Tibial artery (tissue), 4 donors: ENCODE measurements around the gene ZNF444.
A peak's percentile ranks its signal among the peaks of the same experiment; 100 is the strongest.
"Not testable (repeated sequence)": the region's sequence is repeated elsewhere in the genome, so short reads cannot be mapped to it uniquely, and the experiment has no call there.

Experiments
- DNase-seq, 2 donors: peaks; one replicate each; pipeline ENCODE4 v3.0.0-alpha.2; 2019
- H3K27ac ChIP-seq, 2 donors: fragments of 200-600 bp; sonication (generic) in 1 of 2; 1 replicate in 1 of 2; 2 replicates in 1 of 2; pipeline ENCODE4 v1.5.1; 2018 to 2019; ENCODE audit warnings: mild to moderate bottlenecking in 1 of 2
- H3K27me3 ChIP-seq, 2 donors: fragments of 200-600 bp; sonication (generic) in 1 of 2; one replicate each; pipeline versions ENCODE4 v1.5.1 to v1.6.0; 2016 to 2019
- H3K36me3 ChIP-seq, 3 donors: fragments of 200-600 bp; sonication (generic) in 2 of 3; one replicate each; pipeline ENCODE4 v1.5.1; 2016 to 2019; ENCODE audit warnings: mild to moderate bottlenecking in 2 of 3
- H3K4me1 ChIP-seq, 4 donors: fragments of 200-600 bp; sonication (generic) in 2 of 4; 1 replicate in 3 of 4; 2 replicates in 1 of 4; pipeline ENCODE4 v1.5.1; 2016 to 2019
- H3K4me3 ChIP-seq, 2 donors: fragments of 200-600 bp; sonication (generic) in 1 of 2; 1 replicate in 1 of 2; 2 replicates in 1 of 2; pipeline ENCODE4 v1.5.1; 2018 to 2019; ENCODE audit warnings: mild to moderate bottlenecking in 2 of 2
- H3K9me3 ChIP-seq, 3 donors: fragments of 200-600 bp; sonication (generic) in 1 of 3; one replicate each; pipeline ENCODE4 v1.5.1; 2016 to 2019
- intact Hi-C: fragments of 100-400 bp; cut with DNase I; formaldehyde crosslinking; loops from one replicate; pipeline ENCODE4 v1.15.0; 2023; ENCODE audit warnings: low total_unique reads
- TF ChIP-seq, protein P1 (sequence below), 2 experiments: fragments of 200-600 bp in 1 of 2; fragments of 450-650 bp in 1 of 2; IDR thresholded peaks; one replicate each; pipeline ENCODE4 v1.5.1; 2017 to 2019; ENCODE audit warnings: antibody characterized with exemption in 2 of 2, mild to moderate bottlenecking in 1 of 2, moderate library complexity in 1 of 2

ZNF444 gene

DNA sequence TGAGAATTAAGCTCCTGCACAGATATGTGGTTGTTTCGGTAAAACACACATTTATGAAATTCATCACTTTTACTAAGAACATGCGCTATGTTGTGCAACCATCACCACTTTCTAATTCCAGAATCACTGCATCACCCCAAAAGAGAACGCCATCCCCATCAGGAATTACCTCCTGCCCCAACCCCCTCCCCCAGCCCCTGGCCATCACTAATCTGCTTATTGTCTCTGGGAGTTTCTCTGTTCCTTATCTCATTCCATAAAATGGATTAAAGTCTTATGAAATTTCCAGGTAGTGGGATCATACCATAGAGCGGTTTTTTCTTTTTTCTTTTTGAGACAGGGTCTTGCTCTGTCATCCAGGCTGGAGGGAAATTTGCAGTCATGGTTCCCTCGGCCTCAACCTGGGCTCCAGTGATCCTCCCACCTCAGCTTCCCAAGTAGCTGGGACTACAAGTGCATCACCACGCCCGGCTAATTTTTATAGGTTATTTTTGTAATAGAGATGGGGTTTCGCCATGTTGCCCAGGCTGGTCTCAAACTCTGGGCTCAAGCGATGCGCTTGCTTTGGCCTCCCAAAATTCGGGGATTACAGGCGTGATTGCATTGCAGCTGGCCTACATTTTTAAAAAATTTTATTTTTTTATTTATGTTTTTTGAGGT, 53.0 kb downstream of the ZNF444 start:
- H3K27ac ChIP-seq = no peak overlapping the region
- DNase-seq = no peak
- no peak overlapping the region for H3K4me3 ChIP-seq
- intact Hi-C loops = no loop called here
- H3K27me3 ChIP-seq = no peaks in the 10 kb centered on the region
- H3K36me3 ChIP-seq = no peaks in the 10 kb centered on the region
- H3K4me1 ChIP-seq = no peaks in the 10 kb centered on the region
- TF ChIP-seq, protein P1, sequence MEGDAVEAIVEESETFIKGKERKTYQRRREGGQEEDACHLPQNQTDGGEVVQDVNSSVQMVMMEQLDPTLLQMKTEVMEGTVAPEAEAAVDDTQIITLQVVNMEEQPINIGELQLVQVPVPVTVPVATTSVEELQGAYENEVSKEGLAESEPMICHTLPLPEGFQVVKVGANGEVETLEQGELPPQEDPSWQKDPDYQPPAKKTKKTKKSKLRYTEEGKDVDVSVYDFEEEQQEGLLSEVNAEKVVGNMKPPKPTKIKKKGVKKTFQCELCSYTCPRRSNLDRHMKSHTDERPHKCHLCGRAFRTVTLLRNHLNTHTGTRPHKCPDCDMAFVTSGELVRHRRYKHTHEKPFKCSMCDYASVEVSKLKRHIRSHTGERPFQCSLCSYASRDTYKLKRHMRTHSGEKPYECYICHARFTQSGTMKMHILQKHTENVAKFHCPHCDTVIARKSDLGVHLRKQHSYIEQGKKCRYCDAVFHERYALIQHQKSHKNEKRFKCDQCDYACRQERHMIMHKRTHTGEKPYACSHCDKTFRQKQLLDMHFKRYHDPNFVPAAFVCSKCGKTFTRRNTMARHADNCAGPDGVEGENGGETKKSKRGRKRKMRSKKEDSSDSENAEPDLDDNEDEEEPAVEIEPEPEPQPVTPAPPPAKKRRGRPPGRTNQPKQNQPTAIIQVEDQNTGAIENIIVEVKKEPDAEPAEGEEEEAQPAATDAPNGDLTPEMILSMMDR (IDR thresholded peaks at IDR 0.05) = no peak
- H3K9me3 ChIP-seq = no peaks in the 10 kb centered on the region

DNA sequence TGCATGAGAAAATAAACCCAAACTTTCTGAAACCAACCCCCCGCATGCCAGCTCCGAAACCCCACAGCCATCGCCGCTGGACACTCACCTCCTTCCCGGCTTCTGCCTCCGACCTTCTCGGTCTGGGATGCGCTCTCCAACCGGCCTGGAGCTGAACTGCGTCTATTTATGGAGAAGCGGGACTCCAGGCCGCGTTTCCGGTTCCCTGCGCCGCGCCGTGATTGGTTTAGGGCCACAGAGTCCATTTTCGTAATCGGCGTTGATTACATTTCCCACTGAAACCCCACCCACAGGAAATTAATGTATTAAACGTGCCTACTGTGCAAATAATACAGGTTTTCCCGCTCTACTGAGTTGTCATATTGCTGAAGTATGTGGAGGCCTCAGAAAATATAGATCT, 56.6 kb downstream of the ZNF444 start, which contains the start of gene ZSCAN5B:
Gene ZSCAN5B (minus strand): TSS at position 138 of the 400 bp plus-strand sequence. CDS start 4,731 bp downstream, outside the sequence.
- H3K4me1 ChIP-seq, intact Hi-C loops, H3K9me3 ChIP-seq, H3K27me3 ChIP-seq, H3K27ac ChIP-seq, DNase-seq, H3K36me3 ChIP-seq, H3K4me3 ChIP-seq: not testable (repeated sequence)

DNA sequence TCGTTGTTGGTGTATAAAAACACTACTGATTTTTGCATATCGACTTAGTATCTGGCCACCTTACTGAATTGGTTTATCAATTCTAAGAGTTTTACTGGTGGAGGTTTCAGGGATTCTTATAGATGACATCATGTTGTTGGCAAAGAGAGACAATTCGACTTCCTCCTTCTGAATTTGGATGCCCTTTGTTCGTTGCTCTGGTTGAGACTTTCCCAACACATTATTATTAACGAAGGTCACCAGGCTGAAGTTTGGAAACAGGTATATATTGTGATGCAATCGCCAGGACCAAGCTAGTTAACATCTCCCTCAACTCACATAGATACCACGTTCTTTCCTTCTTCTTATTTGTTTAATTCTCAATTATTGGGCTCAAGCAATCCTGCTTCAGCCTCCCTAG, 58.6 kb downstream of the ZNF444 start:
- no peak overlapping the region for H3K4me3 ChIP-seq
- no peaks in the 10 kb centered on the region for H3K4me1 ChIP-seq
- DNase-seq = no peak
- intact Hi-C loops = no loop called here
- H3K27ac ChIP-seq = no peak overlapping the region
- H3K36me3 ChIP-seq = no peaks in the 10 kb centered on the region
- no peaks in the 10 kb centered on the region for H3K9me3 ChIP-seq
- TF ChIP-seq, protein P1 (IDR thresholded peaks at IDR 0.05) = no peak
- H3K27me3 ChIP-seq = no peaks in the 10 kb centered on the region

DNA sequence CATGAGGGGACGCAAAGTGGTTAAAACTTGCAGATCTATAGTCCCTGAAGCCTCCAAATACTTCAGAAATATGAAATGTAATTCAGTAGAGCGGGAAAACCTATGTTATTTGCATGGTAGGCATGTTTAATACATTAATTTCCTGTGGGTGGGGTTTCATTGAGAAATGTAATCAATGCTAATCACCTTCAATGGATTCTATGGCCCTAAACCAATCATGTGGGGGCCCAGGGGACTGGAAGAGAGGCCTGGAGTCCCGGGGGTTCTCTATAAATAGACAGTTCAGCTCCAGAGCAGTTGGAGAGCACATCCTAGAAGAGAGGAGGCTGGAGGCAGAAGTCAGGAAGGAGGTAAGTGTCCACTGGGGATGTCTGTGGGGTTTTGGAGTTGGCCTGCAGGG, 60.9 kb downstream of the ZNF444 start, which contains the start of gene ZSCAN5C:
Gene ZSCAN5C (plus strand): TSS at position 301 of the 400 bp plus-strand sequence. CDS start 3,641 bp downstream, outside the sequence.
- Histone ChIP-seq H3K4me3 (no peak within 1 kb of the TSS), H3K36me3 (no peaks in the 10 kb centered on the region), H3K27ac (no peak within 1 kb of the TSS), H3K9me3 (no peaks in the 10 kb centered on the region), H3K27me3 (no peaks in the 10 kb centered on the region), H3K4me1 (no peaks in the 10 kb centered on the region)
- no peak for DNase-seq
- intact Hi-C loops = no loop called here
- TF ChIP-seq, protein P1 (IDR thresholded peaks at IDR 0.05) = no peak

DNA sequence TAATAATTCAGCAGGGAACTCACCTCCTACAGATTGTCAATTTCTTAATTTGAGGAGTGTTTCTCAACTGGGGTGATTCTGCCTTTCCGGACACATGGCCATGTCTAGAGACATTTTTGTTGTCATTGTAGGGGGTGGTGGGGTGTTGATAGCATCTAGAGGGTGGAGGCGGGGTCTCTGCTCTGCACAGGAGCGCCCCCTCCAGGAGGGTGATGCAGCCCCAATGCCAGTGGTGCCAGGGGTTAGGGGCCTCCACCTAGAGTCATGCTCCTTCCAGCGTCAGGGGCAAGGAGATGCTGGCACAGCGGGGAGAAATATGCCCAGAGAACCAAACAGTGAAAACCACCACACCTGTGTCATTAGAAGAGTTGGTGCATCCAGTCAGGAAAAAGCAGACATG, 66.5 kb downstream of the ZNF444 start:
- H3K4me1 ChIP-seq, DNase-seq, H3K9me3 ChIP-seq, H3K36me3 ChIP-seq, H3K4me3 ChIP-seq, intact Hi-C loops, H3K27me3 ChIP-seq, H3K27ac ChIP-seq: not testable (repeated sequence)

DNA sequence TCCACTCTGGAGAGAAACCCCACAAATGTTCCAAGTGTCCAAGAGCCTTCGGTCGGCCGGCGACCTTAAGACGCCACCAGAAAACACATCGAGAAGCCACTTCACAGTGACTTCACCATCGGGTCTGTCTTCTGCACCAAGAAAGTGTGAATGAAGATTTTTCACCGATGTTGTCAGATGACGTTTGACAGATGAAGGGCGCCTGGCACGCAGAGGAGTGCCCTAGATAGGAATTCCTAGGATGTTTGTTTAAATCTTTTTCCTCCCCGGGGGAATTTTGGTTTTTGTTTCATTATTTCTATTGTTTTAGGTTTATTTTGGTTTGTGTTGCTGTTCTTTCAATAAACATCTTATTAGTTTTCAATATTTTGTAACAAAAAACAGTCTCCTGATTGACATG, 68.0 kb downstream of the ZNF444 start:
- DNase-seq = peak in 1 of 2 donors; percentile 25
- H3K27me3 ChIP-seq = no peaks in the 10 kb centered on the region
- intact Hi-C loops = no loop called here
- H3K4me1 ChIP-seq = no peaks in the 10 kb centered on the region
- TF ChIP-seq, protein P1 (IDR thresholded peaks at IDR 0.05) = no peak
- no peak overlapping the region for H3K4me3 ChIP-seq
- H3K36me3 ChIP-seq = no peaks in the 10 kb centered on the region
- H3K27ac ChIP-seq = no peak overlapping the region
- H3K9me3 ChIP-seq = no peaks in the 10 kb centered on the region

DNA sequence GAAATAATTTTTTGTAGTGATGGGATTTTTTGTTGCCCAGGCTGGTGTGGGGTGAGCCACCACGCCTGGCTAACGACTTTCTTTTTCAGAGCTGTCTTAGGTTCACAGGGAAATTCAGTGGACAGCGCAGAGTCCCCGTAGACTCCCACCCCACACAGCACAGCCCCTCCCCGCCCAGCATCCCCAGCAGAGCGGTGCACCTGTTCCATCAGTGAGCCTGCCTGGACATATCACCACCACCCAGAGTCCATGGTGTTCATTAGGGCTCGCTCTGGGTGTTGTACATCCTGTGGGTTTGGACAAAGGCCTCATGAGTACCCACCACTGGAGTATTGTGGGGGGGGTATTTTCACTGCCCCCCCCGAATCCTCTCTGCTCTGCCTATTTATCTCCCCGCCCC, 68.9 kb downstream of the ZNF444 start:
- H3K9me3 ChIP-seq, H3K36me3 ChIP-seq, H3K4me1 ChIP-seq, H3K4me3 ChIP-seq, intact Hi-C loops, H3K27me3 ChIP-seq, H3K27ac ChIP-seq: not testable (repeated sequence)
- peak in 1 of 2 donors; percentile 19 for DNase-seq
